Stimulated activated CD8-positive, alpha-beta memory T cell treated with anti-CD3 and anti-CD28 coated beads, Interleukin-12 subunit alpha, Interleukin-12 subunit beta, amount 100 ng/mL, for 24 hours (primary cell): Measurements from ENCODE around the gene CDH4.

Source experiments
- DNase-seq: peaks from one replicate; pipeline ENCODE4 v3.0.0-alpha.2; 2020; ENCODE audit errors: extremely low read depth

The CDH4 gene

GRCh38 chr20:61692479-61692878 lies 440.4 kb downstream of the CDH4 start:
- DNase-seq = no peak

- DNase-seq = no peak
These were observed 441.1 kb downstream of the CDH4 start for GRCh38 chr20:61693055-61693600.

- DNase-seq = no peak
These were observed 442.6 kb downstream of the CDH4 start for GRCh38 chr20:61694682-61695081.

GRCh38 chr20:61695741-61696140 lies 443.7 kb downstream of the CDH4 start:
- no peak for DNase-seq

GRCh38 chr20:61696181-61696735 lies 444.2 kb downstream of the CDH4 start:
- DNase-seq = no peak

GRCh38 chr20:61697666-61698597 lies 445.9 kb downstream of the CDH4 start:
- DNase-seq = no peak

GRCh38 chr20:61698598-61699494 lies 446.8 kb downstream of the CDH4 start:
- DNase-seq = no peak

- DNase-seq = no peak
These were observed 447.7 kb downstream of the CDH4 start for GRCh38 chr20:61699495-61700374.

- no peak for DNase-seq
These were observed 448.6 kb downstream of the CDH4 start for GRCh38 chr20:61700595-61701140.

- no peak for DNase-seq
These were observed 449.3 kb downstream of the CDH4 start for GRCh38 chr20:61701401-61701800.

GRCh38 chr20:61701802-61702201 lies 449.7 kb downstream of the CDH4 start:
- no peak for DNase-seq

GRCh38 chr20:61702246-61702645 lies 450.2 kb downstream of the CDH4 start:
- no peak for DNase-seq

- no peak for DNase-seq
These were observed 452.6 kb downstream of the CDH4 start for GRCh38 chr20:61704661-61705060.

GRCh38 chr20:61705386-61706258 lies 453.6 kb downstream of the CDH4 start:
- no peak for DNase-seq

GRCh38 chr20:61706259-61706961 lies 454.3 kb downstream of the CDH4 start:
- DNase-seq = no peak

GRCh38 chr20:61708891-61709290 lies 456.8 kb downstream of the CDH4 start:
- no peak for DNase-seq

GRCh38 chr20:61710108-61710507 lies 458.0 kb downstream of the CDH4 start:
- DNase-seq = no peak

- no peak for DNase-seq
These were observed 460.6 kb downstream of the CDH4 start for GRCh38 chr20:61712688-61713087.
